ENCODE measurements around the gene PPCS.

DNA sequence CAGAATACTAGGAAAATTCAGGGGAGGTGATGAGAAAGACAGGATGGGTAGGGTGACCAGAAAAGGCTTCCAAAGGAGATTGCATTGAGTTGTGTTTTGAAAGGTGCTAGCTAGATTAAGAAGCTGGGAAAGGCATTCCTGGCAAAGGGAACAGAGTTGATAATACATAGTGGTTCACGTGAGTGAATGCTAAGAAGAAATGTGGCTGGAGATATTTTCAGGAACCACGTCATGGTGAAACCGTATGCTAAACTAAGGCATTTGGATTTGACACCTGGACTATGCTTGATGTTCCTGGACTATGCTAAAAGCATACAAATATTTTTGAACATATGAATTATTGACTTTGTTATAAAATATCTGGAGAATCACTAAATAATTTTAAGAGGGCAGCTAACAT lies 21.4 kb downstream of the PPCS start:
- no peak for TF ChIP-seq EZH2phosphoT487 (IDR thresholded peaks at IDR 0.05; ENCODE audit: low read length)
- TF ChIP-seq, protein P1, sequence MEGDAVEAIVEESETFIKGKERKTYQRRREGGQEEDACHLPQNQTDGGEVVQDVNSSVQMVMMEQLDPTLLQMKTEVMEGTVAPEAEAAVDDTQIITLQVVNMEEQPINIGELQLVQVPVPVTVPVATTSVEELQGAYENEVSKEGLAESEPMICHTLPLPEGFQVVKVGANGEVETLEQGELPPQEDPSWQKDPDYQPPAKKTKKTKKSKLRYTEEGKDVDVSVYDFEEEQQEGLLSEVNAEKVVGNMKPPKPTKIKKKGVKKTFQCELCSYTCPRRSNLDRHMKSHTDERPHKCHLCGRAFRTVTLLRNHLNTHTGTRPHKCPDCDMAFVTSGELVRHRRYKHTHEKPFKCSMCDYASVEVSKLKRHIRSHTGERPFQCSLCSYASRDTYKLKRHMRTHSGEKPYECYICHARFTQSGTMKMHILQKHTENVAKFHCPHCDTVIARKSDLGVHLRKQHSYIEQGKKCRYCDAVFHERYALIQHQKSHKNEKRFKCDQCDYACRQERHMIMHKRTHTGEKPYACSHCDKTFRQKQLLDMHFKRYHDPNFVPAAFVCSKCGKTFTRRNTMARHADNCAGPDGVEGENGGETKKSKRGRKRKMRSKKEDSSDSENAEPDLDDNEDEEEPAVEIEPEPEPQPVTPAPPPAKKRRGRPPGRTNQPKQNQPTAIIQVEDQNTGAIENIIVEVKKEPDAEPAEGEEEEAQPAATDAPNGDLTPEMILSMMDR (IDR thresholded peaks at IDR 0.05; ENCODE audit: low read length), result no peak
- TF ChIP-seq EZH2 (optimal IDR thresholded peaks at IDR 0.05; ENCODE audit: low read depth, low read length), result no peak
